GM12878 (cell line): ENCODE data around the gene HIC1. TPM values are rescaled to one million over a fixed set of nuclear protein-coding genes. Genes with fewer than 3 reads are reported as not detected.

Experiments used
- ATAC-seq: fragments of 200-7000 bp; cut with Tn5 transposase; 3 replicates; pipeline ENCODE4 v1.9.1; 2020; ENCODE audit warnings: mild to moderate bottlenecking, moderate library complexity
- BruUV-seq: library from RNA; stranded (reverse); fragments of 400-500 nt; replicated peaks from 2 replicates; lab custom pipeline; 2021; lab: Mats Ljungman, UMichigan
- CTCF ChIA-PET: fragments of 300-600 bp; sonication (Branson Sonifier 250); formaldehyde crosslinking; extraction: SDS; loops from one replicate; lab custom pipeline; 2021; ENCODE audit warnings: inconsistent platforms; lab: Yijun Ruan, JAX
- POLR2A ChIA-PET: fragments of 350-600 bp; formaldehyde crosslinking; extraction: SDS; loops from one replicate; lab custom pipeline; 2021; ENCODE audit warnings: inconsistent platforms; lab: Charles Lee
- RAD21 ChIA-PET: fragments of 300-600 bp; sonication (Branson Sonifier 250); formaldehyde crosslinking; loops from one replicate; lab custom pipeline; 2023; ENCODE audit warnings: antibody characterized with exemption; ENCODE audit not compliant: unreplicated experiment; lab: Charles Lee
- SMC1A ChIA-PET: fragments of 300-600 bp; sonication (Branson Sonifier 250); formaldehyde crosslinking; loops from one replicate; lab custom pipeline; 2023; ENCODE audit not compliant: unreplicated experiment, uncharacterized antibody; lab: Charles Lee
- DNase-seq: peaks from one replicate; pipeline ENCODE4 v3.0.0-alpha.2; 2011; ENCODE audit warnings: low read depth, low spot score
- FAIRE-seq: peaks from 3 replicates; lab custom pipeline; 2011; peaks lifted over from hg19 to GRCh38; lab: Jason Lieb, UNC
- H2AFZ ChIP-seq: 2 replicates; pipeline ENCODE4 v1.6.0; 2011; ENCODE audit warnings: low read depth, low read length, control low read depth; ENCODE audit not compliant: control insufficient read depth
- H3K27ac ChIP-seq: 2 replicates; pipeline ENCODE4 v1.5.1; 2011; ENCODE audit warnings: control low read depth; ENCODE audit not compliant: control insufficient read depth, insufficient read depth
- H3K27me3 ChIP-seq, 2 experiments: replicated peaks in 1 of 2; 2 replicates each; pipeline versions ENCODE4 v1.6.0 to v1.6.1; 2011; ENCODE audit warnings: low read length in 1 of 2; ENCODE audit not compliant: control insufficient read depth in 2 of 2, insufficient read depth in 2 of 2
- H3K36me3 ChIP-seq, 2 experiments: 2 replicates each; pipeline ENCODE4 v1.5.1; 2011; ENCODE audit warnings: low read length in 1 of 2; ENCODE audit not compliant: control insufficient read depth in 2 of 2, insufficient read depth in 2 of 2
- H3K4me1 ChIP-seq: 2 replicates; pipeline ENCODE4 v1.6.1; 2011; ENCODE audit warnings: mild to moderate bottlenecking, low read length, moderate library complexity, mixed read lengths; ENCODE audit not compliant: control insufficient read depth, insufficient read depth
- H3K4me2 ChIP-seq: 2 replicates; pipeline ENCODE4 v1.6.0; 2011; ENCODE audit warnings: control low read depth; ENCODE audit not compliant: control insufficient read depth, insufficient read depth
- H3K4me3 ChIP-seq: fragments of 200-600 bp; sonication (generic); 2 replicates; pipeline ENCODE4 v1.5.1; 2016
- H3K79me2 ChIP-seq: 2 replicates; pipeline ENCODE4 v1.6.0; 2011; ENCODE audit warnings: low read length; ENCODE audit not compliant: control insufficient read depth, insufficient read depth
- H3K9ac ChIP-seq: 2 replicates; pipeline ENCODE4 v1.8.0; 2011; ENCODE audit warnings: low read length, control low read depth, mixed read lengths; ENCODE audit not compliant: control insufficient read depth, insufficient read depth
- H3K9me3 ChIP-seq: replicated peaks from 3 replicates; pipeline ENCODE4 v1.5.1; 2011; ENCODE audit warnings: mild to moderate bottlenecking, low read length; ENCODE audit not compliant: control insufficient read depth, insufficient read depth
- H4K20me1 ChIP-seq: 2 replicates; pipeline ENCODE4 v1.6.0; 2011; ENCODE audit not compliant: control insufficient read depth, insufficient read depth
- BHLHE40 ChIP-seq, 2 experiments: fragments of 450-650 bp in 1 of 2; IDR thresholded peaks; 2 replicates each; pipeline ENCODE4 v1.6.1; 2011 to 2017; ENCODE audit warnings: low read depth in 2 of 2, borderline replicate concordance in 1 of 2, improper control_type of control experiment in 1 of 2, low read length in 1 of 2, mild to moderate bottlenecking in 1 of 2
- BRCA1 ChIP-seq: IDR thresholded peaks from 2 replicates; pipeline ENCODE4 v1.6.1; 2011; ENCODE audit warnings: low read depth, low read length, improper control_type of control experiment
- GABPA ChIP-seq: IDR thresholded peaks from 2 replicates; pipeline ENCODE4 v1.6.1; 2014; ENCODE audit warnings: antibody characterized with exemption, low read depth, mild to moderate bottlenecking, inconsistent platforms
- IRF4 ChIP-seq: IDR thresholded peaks from 2 replicates; pipeline ENCODE4 v1.6.1; 2011; ENCODE audit warnings: low read depth, low read length
- NFIC ChIP-seq: IDR thresholded peaks from 2 replicates; pipeline ENCODE4 v1.6.1; 2012; ENCODE audit warnings: low read depth, mild to moderate bottlenecking, inconsistent platforms, low read length, moderate library complexity
- NRF1 ChIP-seq: conservative IDR thresholded peaks from 2 replicates; pipeline ENCODE4 v1.6.1; 2011; ENCODE audit warnings: mild to moderate bottlenecking, low read depth, low read length, improper control_type of control experiment
- RAD21 ChIP-seq: IDR thresholded peaks from 2 replicates; pipeline ENCODE4 v1.6.1; 2011; ENCODE audit warnings: mild to moderate bottlenecking, low read depth, low read length, moderate library complexity; ENCODE audit not compliant: insufficient read depth
- TAF1 ChIP-seq: IDR thresholded peaks from 2 replicates; pipeline ENCODE4 v1.6.1; 2011; ENCODE audit warnings: mild to moderate bottlenecking, low read depth, low read length, borderline replicate concordance
- TBL1XR1 ChIP-seq: IDR thresholded peaks from 2 replicates; pipeline ENCODE4 v1.6.1; 2012; ENCODE audit warnings: low read depth, low read length, improper control_type of control experiment
- ZNF217 ChIP-seq: fragments of 450-650 bp; IDR thresholded peaks from 2 replicates; pipeline ENCODE4 v1.6.1; 2017; ENCODE audit warnings: antibody characterized with exemption, mild to moderate bottlenecking
- WGBS: methylation state at CpG from one replicate; pipeline ENCODE4 v1.1.6; 2016; ENCODE audit warnings: low lambda C conversion rate; ENCODE audit not compliant: insufficient replicate concordance, insufficient coverage; ENCODE audit errors: missing lambda C conversion rate; 5-methylcytosine and 5-hydroxymethylcytosine counted together
- in situ Hi-C: fragments of 300-500 bp; cut with MboI; formaldehyde crosslinking; loops from 9 replicates; pipeline ENCODE4 v1.14.3; 2018; ENCODE audit warnings: mixed read lengths
- intact Hi-C: fragments of 100-400 bp; cut with micrococcal nuclease; formaldehyde crosslinking; loops from one replicate; pipeline ENCODE4 v1.14.2; 2022; ENCODE audit not compliant: unreplicated experiment
- polyA plus RNA-seq, 11 experiments: library from polyadenylated mRNA; depleted of rRNA in 4 of 11; unstranded in 6 of 11; stranded (reverse) in 5 of 11; fragments of >200 nt; fragmentation: Nextera tagmentation in 4 of 11; fragmentation: Illumina TruSeq in 1 of 11; extraction: Ambion mirVana in 4 of 11; extraction: Trizol in 1 of 11; gene quantifications; 1 replicate in 1 of 11; 2 replicates in 10 of 11; pipeline versions ENCODE4 v1.2.1 to v1.2.3, GENCODE V29; 2011 to 2016; ENCODE audit warnings: inconsistent platforms in 2 of 11, missing spikeins in 2 of 11, low read depth in 1 of 11
- total RNA-seq, 4 experiments: library from RNA; depleted of rRNA in 3 of 4; stranded (reverse); fragments of >200 nt in 3 of 4; fragmentation: Illumina TruSeq in 1 of 4; extraction: Trizol in 1 of 4; gene quantifications; 2 replicates each; pipeline versions ENCODE4 v1.2.1 to v1.2.3, GENCODE V29; 2013 to 2021
- TF ChIP-seq, protein P1 (sequence below): fragments of 450-650 bp; IDR thresholded peaks from 2 replicates; pipeline ENCODE4 v1.6.1; 2017; ENCODE audit warnings: low read depth, mild to moderate bottlenecking, moderate library complexity
- TF ChIP-seq, protein P2 (sequence below): fragments of 450-650 bp; IDR thresholded peaks from 2 replicates; pipeline ENCODE4 v1.6.1; 2017; ENCODE audit warnings: borderline replicate concordance
- TF ChIP-seq, protein P3 (sequence below): IDR thresholded peaks from 2 replicates; pipeline ENCODE4 v1.6.1; 2012; ENCODE audit warnings: low read length, inconsistent platforms
- TF ChIP-seq, protein P4 (sequence below): IDR thresholded peaks from 2 replicates; pipeline ENCODE4 v1.6.1; 2012; ENCODE audit warnings: low read depth, low read length, improper control_type of control experiment
- TF ChIP-seq, protein P5 (sequence below): fragments of 450-650 bp; IDR thresholded peaks from 2 replicates; pipeline ENCODE4 v1.6.1; 2017; ENCODE audit warnings: antibody characterized with exemption, mild to moderate bottlenecking, moderate library complexity

HIC1 gene
- total and polyA plus RNA-seq, 10 of the 15 experiments (the other 5 are each of a cell fraction or from before 2014, with no cell fraction given), result 0.11 to 61.1 (median 4.9) TPM

DNA sequence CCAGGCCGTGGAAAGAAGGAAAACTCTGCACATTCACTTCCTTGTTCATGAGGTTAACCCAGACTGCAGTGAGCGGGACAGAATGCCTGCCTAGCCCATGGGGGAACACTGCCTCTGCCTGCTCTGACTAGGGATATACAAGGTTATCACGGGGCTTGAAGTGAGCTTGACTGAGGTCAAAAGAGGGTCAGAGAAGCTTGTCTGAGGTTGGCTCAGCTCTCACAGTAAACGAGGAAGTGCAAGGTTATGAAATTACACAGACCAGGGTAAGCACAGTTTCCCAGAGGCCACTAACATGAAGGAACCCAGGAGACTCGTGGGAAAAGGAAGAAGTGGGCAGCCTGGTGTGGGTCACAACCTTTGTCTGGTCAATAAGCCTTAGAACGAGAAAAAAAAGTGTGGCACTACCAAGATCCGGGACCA is 28.7 kb downstream of the HIC1 start:
- peak; percentile 83 for DNase-seq
- TF ChIP-seq, protein P1, sequence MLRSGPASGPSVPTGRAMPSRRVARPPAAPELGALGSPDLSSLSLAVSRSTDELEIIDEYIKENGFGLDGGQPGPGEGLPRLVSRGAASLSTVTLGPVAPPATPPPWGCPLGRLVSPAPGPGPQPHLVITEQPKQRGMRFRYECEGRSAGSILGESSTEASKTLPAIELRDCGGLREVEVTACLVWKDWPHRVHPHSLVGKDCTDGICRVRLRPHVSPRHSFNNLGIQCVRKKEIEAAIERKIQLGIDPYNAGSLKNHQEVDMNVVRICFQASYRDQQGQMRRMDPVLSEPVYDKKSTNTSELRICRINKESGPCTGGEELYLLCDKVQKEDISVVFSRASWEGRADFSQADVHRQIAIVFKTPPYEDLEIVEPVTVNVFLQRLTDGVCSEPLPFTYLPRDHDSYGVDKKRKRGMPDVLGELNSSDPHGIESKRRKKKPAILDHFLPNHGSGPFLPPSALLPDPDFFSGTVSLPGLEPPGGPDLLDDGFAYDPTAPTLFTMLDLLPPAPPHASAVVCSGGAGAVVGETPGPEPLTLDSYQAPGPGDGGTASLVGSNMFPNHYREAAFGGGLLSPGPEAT, result peak; percentile 50; the same call in 1 of the 2 replicates
- TF ChIP-seq, protein P2, sequence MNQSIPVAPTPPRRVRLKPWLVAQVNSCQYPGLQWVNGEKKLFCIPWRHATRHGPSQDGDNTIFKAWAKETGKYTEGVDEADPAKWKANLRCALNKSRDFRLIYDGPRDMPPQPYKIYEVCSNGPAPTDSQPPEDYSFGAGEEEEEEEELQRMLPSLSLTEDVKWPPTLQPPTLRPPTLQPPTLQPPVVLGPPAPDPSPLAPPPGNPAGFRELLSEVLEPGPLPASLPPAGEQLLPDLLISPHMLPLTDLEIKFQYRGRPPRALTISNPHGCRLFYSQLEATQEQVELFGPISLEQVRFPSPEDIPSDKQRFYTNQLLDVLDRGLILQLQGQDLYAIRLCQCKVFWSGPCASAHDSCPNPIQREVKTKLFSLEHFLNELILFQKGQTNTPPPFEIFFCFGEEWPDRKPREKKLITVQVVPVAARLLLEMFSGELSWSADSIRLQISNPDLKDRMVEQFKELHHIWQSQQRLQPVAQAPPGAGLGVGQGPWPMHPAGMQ, result no peak
- peak in 1 of 2 experiments; percentile 53; a peak in 2 of 4 replicates for TF ChIP-seq BHLHE40 (IDR thresholded peaks at IDR 0.05; ENCODE audit: borderline replicate concordance in 1 of 2, low read depth in 2 of 2, low read length in 1 of 2)
- TF ChIP-seq NRF1, result no peak
- TF ChIP-seq, protein P3, sequence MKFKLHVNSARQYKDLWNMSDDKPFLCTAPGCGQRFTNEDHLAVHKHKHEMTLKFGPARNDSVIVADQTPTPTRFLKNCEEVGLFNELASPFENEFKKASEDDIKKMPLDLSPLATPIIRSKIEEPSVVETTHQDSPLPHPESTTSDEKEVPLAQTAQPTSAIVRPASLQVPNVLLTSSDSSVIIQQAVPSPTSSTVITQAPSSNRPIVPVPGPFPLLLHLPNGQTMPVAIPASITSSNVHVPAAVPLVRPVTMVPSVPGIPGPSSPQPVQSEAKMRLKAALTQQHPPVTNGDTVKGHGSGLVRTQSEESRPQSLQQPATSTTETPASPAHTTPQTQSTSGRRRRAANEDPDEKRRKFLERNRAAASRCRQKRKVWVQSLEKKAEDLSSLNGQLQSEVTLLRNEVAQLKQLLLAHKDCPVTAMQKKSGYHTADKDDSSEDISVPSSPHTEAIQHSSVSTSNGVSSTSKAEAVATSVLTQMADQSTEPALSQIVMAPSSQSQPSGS, result no peak
- TF ChIP-seq, protein P4, sequence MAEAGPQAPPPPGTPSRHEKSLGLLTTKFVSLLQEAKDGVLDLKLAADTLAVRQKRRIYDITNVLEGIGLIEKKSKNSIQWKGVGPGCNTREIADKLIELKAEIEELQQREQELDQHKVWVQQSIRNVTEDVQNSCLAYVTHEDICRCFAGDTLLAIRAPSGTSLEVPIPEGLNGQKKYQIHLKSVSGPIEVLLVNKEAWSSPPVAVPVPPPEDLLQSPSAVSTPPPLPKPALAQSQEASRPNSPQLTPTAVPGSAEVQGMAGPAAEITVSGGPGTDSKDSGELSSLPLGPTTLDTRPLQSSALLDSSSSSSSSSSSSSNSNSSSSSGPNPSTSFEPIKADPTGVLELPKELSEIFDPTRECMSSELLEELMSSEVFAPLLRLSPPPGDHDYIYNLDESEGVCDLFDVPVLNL, result no peak
- TF ChIP-seq IRF4, result peak; percentile 86
- TF ChIP-seq NFIC, result no peak
- no peak for TF ChIP-seq GABPA
- no peak for TF ChIP-seq ZNF217
- peak; percentile 94 for TF ChIP-seq TBL1XR1
- TF ChIP-seq, protein P5, sequence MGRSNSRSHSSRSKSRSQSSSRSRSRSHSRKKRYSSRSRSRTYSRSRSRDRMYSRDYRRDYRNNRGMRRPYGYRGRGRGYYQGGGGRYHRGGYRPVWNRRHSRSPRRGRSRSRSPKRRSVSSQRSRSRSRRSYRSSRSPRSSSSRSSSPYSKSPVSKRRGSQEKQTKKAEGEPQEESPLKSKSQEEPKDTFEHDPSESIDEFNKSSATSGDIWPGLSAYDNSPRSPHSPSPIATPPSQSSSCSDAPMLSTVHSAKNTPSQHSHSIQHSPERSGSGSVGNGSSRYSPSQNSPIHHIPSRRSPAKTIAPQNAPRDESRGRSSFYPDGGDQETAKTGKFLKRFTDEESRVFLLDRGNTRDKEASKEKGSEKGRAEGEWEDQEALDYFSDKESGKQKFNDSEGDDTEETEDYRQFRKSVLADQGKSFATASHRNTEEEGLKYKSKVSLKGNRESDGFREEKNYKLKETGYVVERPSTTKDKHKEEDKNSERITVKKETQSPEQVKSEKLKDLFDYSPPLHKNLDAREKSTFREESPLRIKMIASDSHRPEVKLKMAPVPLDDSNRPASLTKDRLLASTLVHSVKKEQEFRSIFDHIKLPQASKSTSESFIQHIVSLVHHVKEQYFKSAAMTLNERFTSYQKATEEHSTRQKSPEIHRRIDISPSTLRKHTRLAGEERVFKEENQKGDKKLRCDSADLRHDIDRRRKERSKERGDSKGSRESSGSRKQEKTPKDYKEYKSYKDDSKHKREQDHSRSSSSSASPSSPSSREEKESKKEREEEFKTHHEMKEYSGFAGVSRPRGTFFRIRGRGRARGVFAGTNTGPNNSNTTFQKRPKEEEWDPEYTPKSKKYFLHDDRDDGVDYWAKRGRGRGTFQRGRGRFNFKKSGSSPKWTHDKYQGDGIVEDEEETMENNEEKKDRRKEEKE, result no peak
- no peak for TF ChIP-seq BRCA1
- peak; percentile 78 for TF ChIP-seq RAD21
- TF ChIP-seq TAF1, result 0 out of 2 replicates have a peak, but pooled peaks have one; percentile 18

More for the DNA sequence above, 28.7 kb downstream of the HIC1 start:
- Histone ChIP-seq H3K79me2 (peaks cover 5% of the 10 kb centered on the region), H3K36me3 (peaks cover 11 to 16% of the 10 kb centered on the region in 2 experiments), H3K4me1 (peaks cover 59% of the 10 kb centered on the region), H3K27ac (peak overlapping the region; percentile 92), H3K4me2 (peak overlapping the region; percentile 28), H3K9me3 (no peaks in the 10 kb centered on the region), H3K9ac (peak overlapping the region; percentile 48), H3K27me3 (no peaks in the 10 kb centered on the region), H4K20me1 (no peaks in the 10 kb centered on the region), H2AFZ (no peak overlapping the region), H3K4me3 (no peak overlapping the region)
- no TSS peak for BruUV-seq
- RAD21 ChIA-PET, result interaction anchor here (0.6 to 10.4 kb wide), 12 partner anchors 11 to 198 kb away, joined by 3 to 160 read pairs (median 6); partner anchors contain the start of gene HIC1
- POLR2A ChIA-PET, result interaction anchor here (0.7 to 10.8 kb wide), 12 partner anchors 15 to 183 kb away, joined by 3 to 148 read pairs (median 4); no protein-coding TSS in a partner anchor
- SMC1A ChIA-PET, result interaction anchor here (1.0 to 4.4 kb wide), 11 partner anchors 13 to 198 kb away, joined by 3 to 41 read pairs (median 5); no protein-coding TSS in a partner anchor
- 5% methylated on average over 7 of the region's 7 CpGs for WGBS
- peak; percentile 97 for FAIRE-seq
- intact Hi-C loops (no loop called here), in situ Hi-C loops (no loop called here)
- peak; percentile 70 for ATAC-seq
- CTCF ChIA-PET, result interaction anchor here (0.6 to 3.3 kb wide), 10 partner anchors 11 to 199 kb away, joined by 3 to 28 read pairs (median 4); partner anchors contain the start of gene HIC1
